H1 (cell line): Measurements from ENCODE around the gene TNS1. TPM values are rescaled to one million over a fixed set of nuclear protein-coding genes. Genes with fewer than 3 reads are reported as not detected.

Experiments
- CTCF ChIA-PET: fragments of 300-600 bp; sonication (Branson Sonifier 250); formaldehyde crosslinking; loops from one replicate; lab custom pipeline; 2021; ENCODE audit not compliant: partially characterized antibody; lab: Charles Lee
- POLR2A ChIA-PET: fragments of 300-600 bp; sonication (Branson Sonifier 250); formaldehyde crosslinking; loops from one replicate; lab custom pipeline; 2021; ENCODE audit warnings: inconsistent platforms; ENCODE audit not compliant: partially characterized antibody; lab: Charles Lee
- DNase-seq, 2 experiments: peaks; one replicate each; pipeline versions ENCODE4 v3.0.0 to v3.0.0-alpha.2; 2010 to 2022; ENCODE audit warnings: low spot score in 2 of 2, low read depth in 1 of 2, mixed read lengths in 1 of 2
- FAIRE-seq: peaks from 2 replicates; lab custom pipeline; 2011; peaks lifted over from hg19 to GRCh38; lab: Jason Lieb, UNC
- H2AFZ ChIP-seq: 2 replicates; pipeline ENCODE4 v1.8.1; 2012; ENCODE audit warnings: low read length, inconsistent platforms
- H2AK5ac ChIP-seq: 2 replicates; pipeline ENCODE4 v1.6.1; 2013; ENCODE audit warnings: low read depth, low read length
- H2BK120ac ChIP-seq: replicated peaks from 2 replicates; pipeline ENCODE3; 2013; ENCODE audit warnings: low read depth, low read length, inconsistent platforms
- H2BK12ac ChIP-seq: 2 replicates; pipeline ENCODE4 v1.6.1; 2013; ENCODE audit warnings: low read depth, low read length
- H2BK15ac ChIP-seq: 2 replicates; pipeline ENCODE4 v1.6.1; 2013; ENCODE audit warnings: low read length
- H2BK20ac ChIP-seq: 2 replicates; pipeline ENCODE4 v1.6.1; 2013; ENCODE audit warnings: low read length
- H2BK5ac ChIP-seq: 2 replicates; pipeline ENCODE4 v1.6.1; 2013; ENCODE audit warnings: low read depth, low read length
- H3K14ac ChIP-seq: 2 replicates; pipeline ENCODE4 v1.6.1; 2013; ENCODE audit warnings: inconsistent platforms; ENCODE audit not compliant: insufficient read length
- H3K18ac ChIP-seq: 2 replicates; pipeline ENCODE4 v1.6.1; 2013; ENCODE audit warnings: low read length; ENCODE audit errors: extremely low read depth
- H3K23ac ChIP-seq: 2 replicates; pipeline ENCODE4 v1.6.1; 2013; ENCODE audit warnings: inconsistent platforms; ENCODE audit not compliant: insufficient read length
- H3K23me2 ChIP-seq: 2 replicates; pipeline ENCODE4 v1.6.1; 2013; ENCODE audit warnings: low read depth, low read length
- H3K27ac ChIP-seq: 2 replicates; pipeline ENCODE4 v1.6.1; 2011; ENCODE audit warnings: low read depth, low read length, inconsistent platforms
- H3K27me3 ChIP-seq, 4 experiments: replicated peaks in 1 of 4; 1 replicate in 1 of 4; 2 replicates in 3 of 4; pipeline versions ENCODE4 v1.6.1 to v1.8.1; 2011 to 2013; ENCODE audit warnings: low read length in 3 of 4, mild to moderate bottlenecking in 3 of 4, inconsistent platforms in 2 of 4, mixed read lengths in 2 of 4, moderate library complexity in 1 of 4; ENCODE audit not compliant: control insufficient read depth in 3 of 4, insufficient read depth in 3 of 4; ENCODE audit errors: extremely low read depth in 1 of 4
- H3K36me3 ChIP-seq, 4 experiments: 2 replicates each; pipeline versions ENCODE4 v1.6.1 to v1.8.1; 2011 to 2013; ENCODE audit warnings: mild to moderate bottlenecking in 4 of 4, low read length in 3 of 4, moderate library complexity in 2 of 4, control low read depth in 1 of 4, inconsistent platforms in 1 of 4; ENCODE audit not compliant: insufficient read depth in 4 of 4, control insufficient read depth in 2 of 4
- H3K4ac ChIP-seq: replicated peaks from 2 replicates; pipeline ENCODE3; 2013; ENCODE audit warnings: low read length, low read depth, mixed read lengths, inconsistent platforms; ENCODE audit not compliant: insufficient read length
- H3K4me1 ChIP-seq, 4 experiments: replicated peaks in 1 of 4; 1 replicate in 1 of 4; 2 replicates in 3 of 4; pipeline versions ENCODE4 v1.6.1 to v1.8.1; 2011 to 2013; ENCODE audit warnings: low read length in 3 of 4, inconsistent platforms in 2 of 4, mixed read lengths in 1 of 4; ENCODE audit not compliant: insufficient read depth in 4 of 4, control insufficient read depth in 3 of 4
- H3K4me2 ChIP-seq, 2 experiments: 2 replicates each; pipeline versions ENCODE4 v1.6.1 to v1.8.1; 2011 to 2013; ENCODE audit warnings: low read depth in 2 of 2, low read length in 2 of 2, control low read depth in 1 of 2, inconsistent platforms in 1 of 2, mild to moderate bottlenecking in 1 of 2; ENCODE audit not compliant: insufficient read depth in 1 of 2
- H3K4me3 ChIP-seq, 4 experiments: fragments of 200-600, 300-600 bp in 1 of 4; sonication (generic), shearing (Covaris generic), sonication (Bioruptor Twin) in 1 of 4; 2 replicates each; pipeline versions ENCODE4 v1.5.1 to v1.8.1; 2011 to 2016; ENCODE audit warnings: low read length in 4 of 4, low read depth in 3 of 4, control low read depth in 2 of 4, inconsistent platforms in 2 of 4, mild to moderate bottlenecking in 2 of 4, mixed read lengths in 1 of 4, moderate library complexity in 1 of 4; ENCODE audit not compliant: insufficient read depth in 2 of 4; ENCODE audit errors: extremely low read depth in 1 of 4
- H3K56ac ChIP-seq: replicated peaks from 2 replicates; pipeline ENCODE3; 2013; ENCODE audit warnings: low read depth, mild to moderate bottlenecking, mixed read lengths, low read length, inconsistent platforms; ENCODE audit not compliant: insufficient read length
- H3K79me1 ChIP-seq: 2 replicates; pipeline ENCODE4 v1.6.1; 2013; ENCODE audit warnings: low read depth, low read length, control low read depth
- H3K79me2 ChIP-seq, 2 experiments: 2 replicates each; pipeline versions ENCODE4 v1.6.1 to v1.8.1; 2012 to 2013; ENCODE audit warnings: low read length in 2 of 2, mild to moderate bottlenecking in 2 of 2, inconsistent platforms in 1 of 2; ENCODE audit not compliant: insufficient read depth in 2 of 2, control insufficient read depth in 1 of 2
- H3K9ac ChIP-seq, 4 experiments: replicated peaks in 1 of 4; 1 replicate in 1 of 4; 2 replicates in 3 of 4; pipeline versions ENCODE4 v1.6.1 to v1.8.1; 2011 to 2013; ENCODE audit warnings: low read depth in 3 of 4, low read length in 3 of 4, control low read depth in 2 of 4, mild to moderate bottlenecking in 2 of 4, moderate library complexity in 2 of 4, inconsistent platforms in 1 of 4; ENCODE audit errors: extremely low read depth in 1 of 4
- H3K9me3 ChIP-seq, 2 experiments: 2 replicates each; pipeline versions ENCODE4 v1.6.1 to v1.8.1; 2012 to 2013; ENCODE audit warnings: mild to moderate bottlenecking in 2 of 2, moderate library complexity in 2 of 2, control low read depth in 1 of 2, inconsistent platforms in 1 of 2, low read depth in 1 of 2, low read length in 1 of 2, mixed read lengths in 1 of 2; ENCODE audit not compliant: insufficient read depth in 2 of 2
- H4K20me1 ChIP-seq, 2 experiments: replicated peaks in 1 of 2; 2 replicates each; pipeline versions ENCODE3 to v1.8.1; 2011 to 2013; ENCODE audit warnings: inconsistent platforms in 2 of 2, low read length in 2 of 2, mild to moderate bottlenecking in 1 of 2; ENCODE audit not compliant: insufficient read depth in 2 of 2, control insufficient read depth in 1 of 2
- H4K5ac ChIP-seq: 2 replicates; pipeline ENCODE4 v1.6.1; 2013; ENCODE audit warnings: low read length, low read depth, mixed read lengths, inconsistent platforms; ENCODE audit not compliant: insufficient read length
- H4K8ac ChIP-seq: 2 replicates; pipeline ENCODE4 v1.8.0; 2013; ENCODE audit warnings: mild to moderate bottlenecking, moderate library complexity, low read length, inconsistent platforms; ENCODE audit not compliant: insufficient read depth; ENCODE audit errors: extremely low read depth
- H4K91ac ChIP-seq: replicated peaks from 2 replicates; pipeline ENCODE3; 2013; ENCODE audit warnings: low read length, mixed read lengths, inconsistent platforms; ENCODE audit not compliant: insufficient read length
- POLR2A ChIP-seq, 2 experiments: IDR thresholded peaks; 1 replicate in 1 of 2; 2 replicates in 1 of 2; pipeline ENCODE4 v1.6.1; 2011; ENCODE audit warnings: low read depth in 2 of 2, low read length in 2 of 2, mild to moderate bottlenecking in 2 of 2; ENCODE audit errors: control extremely low read depth in 1 of 2
- RAD21 ChIP-seq, 2 experiments: IDR thresholded peaks in 1 of 2; conservative IDR thresholded peaks in 1 of 2; 2 replicates each; pipeline ENCODE4 v1.6.1; 2011; ENCODE audit warnings: low read depth in 2 of 2, low read length in 2 of 2, improper control_type of control experiment in 1 of 2, inconsistent platforms in 1 of 2, mild to moderate bottlenecking in 1 of 2, moderate library complexity in 1 of 2
- RXRA ChIP-seq: IDR thresholded peaks from 2 replicates; pipeline ENCODE4 v1.6.1; 2011; ENCODE audit warnings: low read depth, mild to moderate bottlenecking, low read length, moderate library complexity; ENCODE audit not compliant: insufficient read depth
- SIRT6 ChIP-seq: IDR thresholded peaks from one replicate; pipeline ENCODE4 v1.7.1; 2012; ENCODE audit warnings: low read length, inconsistent platforms
- SIX5 ChIP-seq: IDR thresholded peaks from 2 replicates; pipeline ENCODE4 v1.6.1; 2011; ENCODE audit warnings: mild to moderate bottlenecking, low read depth, low read length
- SP2 ChIP-seq: IDR thresholded peaks from 2 replicates; pipeline ENCODE4 v1.6.1; 2012; ENCODE audit warnings: mild to moderate bottlenecking, low read length, inconsistent platforms
- TAF7 ChIP-seq: optimal IDR thresholded peaks from 2 replicates; pipeline ENCODE3; 2011; ENCODE audit warnings: low read depth, mild to moderate bottlenecking, inconsistent platforms, low read length, moderate library complexity, borderline replicate concordance
- TEAD4 ChIP-seq: IDR thresholded peaks from 2 replicates; pipeline ENCODE4 v1.6.1; 2012; ENCODE audit warnings: low read depth, low read length, inconsistent platforms, mixed read lengths
- WGBS, 2 experiments: shearing (Covaris generic) in 1 of 2; methylation state at CpG; one replicate each; pipeline versions ENCODE4 v1.1.6 to v1.1.7; 2013 to 2015; ENCODE audit warnings: low lambda C conversion rate in 2 of 2, mixed read lengths in 2 of 2, inconsistent platforms in 1 of 2, low coverage in 1 of 2, missing lambda C conversion rate in 1 of 2; ENCODE audit not compliant: insufficient replicate concordance in 2 of 2, insufficient coverage in 1 of 2, insufficient read length in 1 of 2; ENCODE audit errors: extremely low coverage in 1 of 2, missing lambda C conversion rate in 1 of 2; 5-methylcytosine and 5-hydroxymethylcytosine counted together
- polyA plus RNA-seq, 7 experiments: library from polyadenylated mRNA; depleted of rRNA in 3 of 7; stranded (reverse) in 5 of 7; unstranded in 2 of 7; fragments of >200 nt in 5 of 7; fragments of 200-250 nt in 2 of 7; gene quantifications; 1 replicate in 5 of 7; 2 replicates in 1 of 7; 4 replicates in 1 of 7; pipeline versions ENCODE4 v1.2.1 to v1.2.3, GENCODE V29; 2011 to 2013; ENCODE audit warnings: missing spikeins in 2 of 7, mixed read lengths in 2 of 7
- total RNA-seq: library from RNA; stranded (reverse); fragmentation: NEBNext Ultra II Directional; extraction: Animal tissue kit (Norgen Biotek cat#: 25700); gene quantifications from 2 replicates; pipeline ENCODE4 v1.2.1, GENCODE V29; 2021

Gene TNS1
- total and polyA plus RNA-seq, 2 of the 8 experiments (the other 6 are each of a cell fraction or from before 2014, with no cell fraction given): 1.5 to 5.1 TPM

- Histone ChIP-seq H3K4ac (no peak overlapping the region), H3K56ac (no peak overlapping the region), H2AFZ (no peak overlapping the region), H2BK15ac (no peak overlapping the region), H4K91ac (no peak overlapping the region), H3K9me3 (peaks cover 9 to 10% of the 10 kb centered on the region in 2 experiments), H3K23ac (no peak overlapping the region), H2BK12ac (no peak overlapping the region), H3K27me3 (no peaks in the 10 kb centered on the region; a peak in 1 of 7 replicates), H2BK5ac (no peak overlapping the region), H3K9ac (no peak overlapping the region), H4K8ac (no peak overlapping the region), H3K4me2 (no peak overlapping the region), H3K79me1 (no peaks in the 10 kb centered on the region), H4K5ac (no peak overlapping the region), H4K20me1 (no peaks in the 10 kb centered on the region), H2BK120ac (no peak overlapping the region), H3K18ac (no peak overlapping the region), H3K27ac (no peak overlapping the region), H3K14ac (no peak overlapping the region), H2AK5ac (no peak overlapping the region), H3K4me3 (no peak overlapping the region), H3K36me3 (no peaks in the 10 kb centered on the region), H2BK20ac (no peak overlapping the region), H3K23me2 (no peaks in the 10 kb centered on the region), H3K79me2 (no peaks in the 10 kb centered on the region), H3K4me1 (no peaks in the 10 kb centered on the region)
- no peak for FAIRE-seq
- no peak for DNase-seq
- WGBS, 2 experiments: 79% methylated on average over 1 of the region's 1 CpG; no CpG with 5 or more reads in 1 of the 2 experiments
- CTCF ChIA-PET: interaction anchor here (1.0 kb wide), 1 partner anchor 311 kb away, joined by 3 read pairs; no protein-coding TSS in a partner anchor
- POLR2A ChIA-PET: no interaction called here
- TF ChIP-seq POLR2A (IDR thresholded peaks at IDR 0.05; ENCODE audit: control extremely low read depth in 1 of 2, low read depth in 2 of 2, low read length in 2 of 2) (no peak), RXRA (no peak), SP2 (no peak), SIX5 (no peak), SIRT6 (no peak), TAF7 (no peak), RAD21 (IDR thresholded peaks at IDR 0.05 in 1 of 2, conservative IDR thresholded peaks at IDR 0.05 in 1 of 2; ENCODE audit: low read depth in 2 of 2, low read length in 2 of 2) (no peak), TEAD4 (no peak)
These were observed 241.0 kb downstream of the TNS1 start for GRCh38 chr2:217761645-217762277.
